ENCODE results near the gene FAM228B. TPM values are rescaled to one million over a fixed set of nuclear protein-coding genes. Genes with fewer than 3 reads are reported as not detected.

Gene FAM228B
- total and polyA plus RNA-seq, 9 of the 15 experiments (the other 6 are each of a cell fraction or from before 2014, with no cell fraction given), result 1.1 to 3.7 (median 2.6) TPM

- TF ChIP-seq ARID4B (CRISPR knock-in tag; IDR thresholded peaks at IDR 0.05), result no peak
- TF ChIP-seq SREBF1 (IDR thresholded peaks at IDR 0.05; ENCODE audit: borderline replicate concordance, low read depth, low read length), result no peak
- TF ChIP-seq PKNOX1 (IDR thresholded peaks at IDR 0.05), result no peak
- TF ChIP-seq ZNF644 (tag; IDR thresholded peaks at IDR 0.05; ENCODE audit: low read depth), result no peak
- TF ChIP-seq THAP7 (CRISPR knock-in tag; IDR thresholded peaks at IDR 0.05), result no peak
- TF ChIP-seq CBFA2T2 (conservative IDR thresholded peaks at IDR 0.05), result peak; percentile 19; the same call in 1 of the 2 replicates
- no peak for TF ChIP-seq MYC (IDR thresholded peaks at IDR 0.05; ENCODE audit: low read depth, low read length)
- no peak for TF ChIP-seq MYC (CRISPR knock-in tag; IDR thresholded peaks at IDR 0.05; ENCODE audit: borderline replicate concordance, low read depth)
- peak; percentile 95 for TF ChIP-seq HES1 (IDR thresholded peaks at IDR 0.05; ENCODE audit: low read depth)
- TF ChIP-seq NELFE (IDR thresholded peaks at IDR 0.05; ENCODE audit: insufficient read depth, insufficient read length), result no peak
- no peak for TF ChIP-seq E2F1 (CRISPR knock-in tag; IDR thresholded peaks at IDR 0.05)
- no peak for TF ChIP-seq RBM15 (IDR thresholded peaks at IDR 0.05; ENCODE audit: insufficient read depth, low read length)
- TF ChIP-seq ZZZ3 (IDR thresholded peaks at IDR 0.05), result no peak
- TF ChIP-seq ARID1B (IDR thresholded peaks at IDR 0.05), result peak; percentile 53
- no peak for TF ChIP-seq SIRT6 (IDR thresholded peaks at IDR 0.05; ENCODE audit: low read depth, low read length)
- TF ChIP-seq ZNF512 (tag; IDR thresholded peaks at IDR 0.05), result no peak
- peak; percentile 13; the same call in 1 of the 2 replicates for TF ChIP-seq RNF2 (IDR thresholded peaks at IDR 0.05)
- no peak for TF ChIP-seq NFE2L1 (tag; IDR thresholded peaks at IDR 0.05; ENCODE audit: borderline replicate concordance, low read depth)
- TF ChIP-seq FOXJ3 (CRISPR knock-in tag; IDR thresholded peaks at IDR 0.05), result no peak
Observed at GRCh38 chr2:24181849-24182248, 58.6 kb downstream of the FAM228B start (continued).
